Fibroblast of the aortic adventitia (primary cell): ENCODE results near the gene TAF6L. TPM values are rescaled to one million over a fixed set of nuclear protein-coding genes. Genes with fewer than 3 reads are reported as not detected.
A peak's percentile ranks its signal among the peaks of the same experiment; 100 is the strongest.
"Not testable (repeated sequence)": the region's sequence is repeated elsewhere in the genome, so short reads cannot be mapped to it uniquely, and the experiment has no call there.

ENCODE experiments used
- DNase-seq: peaks from one replicate; pipeline ENCODE4 v3.0.0-alpha.2; 2010; ENCODE audit warnings: low read depth
- H3K4me3 ChIP-seq: 2 replicates; pipeline ENCODE4 v1.5.1; 2011; ENCODE audit warnings: low read depth, mild to moderate bottlenecking, control low read depth, low read length, moderate library complexity
- total RNA-seq: library from RNA; depleted of rRNA; stranded (reverse); fragments of >200 nt; gene quantifications from 2 replicates; pipeline ENCODE4 v1.2.3, GENCODE V29; 2012; ENCODE audit warnings: low replicate concordance
- TF ChIP-seq, protein P1 (sequence below): IDR thresholded peaks from 2 replicates; pipeline ENCODE4 v1.5.1; 2011; ENCODE audit warnings: mild to moderate bottlenecking, low read length, control low read depth, inconsistent platforms; ENCODE audit not compliant: insufficient read depth

Gene TAF6L
- total RNA-seq, 1 donor, result 15.6 TPM

DNA sequence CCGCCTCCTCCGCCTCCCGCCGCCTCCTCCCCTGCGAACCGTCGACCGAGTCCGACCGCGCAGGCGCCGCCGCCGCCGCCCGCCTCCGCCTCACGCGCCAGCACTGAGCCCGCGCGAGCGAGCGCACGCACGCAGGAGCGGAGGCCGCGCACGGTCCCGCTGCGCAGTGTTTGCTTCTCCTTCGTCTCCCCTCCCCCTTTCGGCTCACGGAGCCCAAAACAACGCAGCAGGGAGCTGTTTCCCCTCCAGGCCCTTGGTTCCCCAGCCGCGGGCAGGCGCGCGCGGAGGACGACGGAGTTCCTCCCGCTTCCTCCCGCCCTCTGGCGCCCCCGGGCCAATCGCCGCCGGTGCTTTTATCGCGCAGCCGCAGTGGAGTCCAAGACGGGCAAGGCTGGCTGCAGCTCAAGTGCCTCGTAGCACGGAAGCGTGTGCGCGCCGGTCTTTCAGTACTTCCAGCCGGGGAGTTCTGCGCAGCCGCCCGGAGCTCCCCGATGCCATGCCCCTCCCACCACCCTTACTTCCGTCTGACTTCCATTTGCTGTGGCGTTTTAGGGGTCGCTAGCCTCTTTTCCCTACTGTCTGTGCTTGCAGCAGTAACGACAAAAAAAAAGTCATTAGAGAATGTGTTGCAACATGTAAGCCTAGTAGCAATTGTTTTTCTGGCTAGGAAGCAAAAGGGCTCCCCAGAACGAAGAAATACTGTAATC, 43.9 kb upstream of the TAF6L start, which contains the start of gene HNRNPUL2:
Gene HNRNPUL2 (minus strand): TSS at position 293 of the 707 bp plus-strand sequence. CDS start 301 bp downstream, outside the sequence.
- peak within 1 kb of the TSS; percentile 98 for H3K4me3 ChIP-seq
- TF ChIP-seq, protein P1, sequence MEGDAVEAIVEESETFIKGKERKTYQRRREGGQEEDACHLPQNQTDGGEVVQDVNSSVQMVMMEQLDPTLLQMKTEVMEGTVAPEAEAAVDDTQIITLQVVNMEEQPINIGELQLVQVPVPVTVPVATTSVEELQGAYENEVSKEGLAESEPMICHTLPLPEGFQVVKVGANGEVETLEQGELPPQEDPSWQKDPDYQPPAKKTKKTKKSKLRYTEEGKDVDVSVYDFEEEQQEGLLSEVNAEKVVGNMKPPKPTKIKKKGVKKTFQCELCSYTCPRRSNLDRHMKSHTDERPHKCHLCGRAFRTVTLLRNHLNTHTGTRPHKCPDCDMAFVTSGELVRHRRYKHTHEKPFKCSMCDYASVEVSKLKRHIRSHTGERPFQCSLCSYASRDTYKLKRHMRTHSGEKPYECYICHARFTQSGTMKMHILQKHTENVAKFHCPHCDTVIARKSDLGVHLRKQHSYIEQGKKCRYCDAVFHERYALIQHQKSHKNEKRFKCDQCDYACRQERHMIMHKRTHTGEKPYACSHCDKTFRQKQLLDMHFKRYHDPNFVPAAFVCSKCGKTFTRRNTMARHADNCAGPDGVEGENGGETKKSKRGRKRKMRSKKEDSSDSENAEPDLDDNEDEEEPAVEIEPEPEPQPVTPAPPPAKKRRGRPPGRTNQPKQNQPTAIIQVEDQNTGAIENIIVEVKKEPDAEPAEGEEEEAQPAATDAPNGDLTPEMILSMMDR, result no peak
- peak; percentile 99 for DNase-seq

DNA sequence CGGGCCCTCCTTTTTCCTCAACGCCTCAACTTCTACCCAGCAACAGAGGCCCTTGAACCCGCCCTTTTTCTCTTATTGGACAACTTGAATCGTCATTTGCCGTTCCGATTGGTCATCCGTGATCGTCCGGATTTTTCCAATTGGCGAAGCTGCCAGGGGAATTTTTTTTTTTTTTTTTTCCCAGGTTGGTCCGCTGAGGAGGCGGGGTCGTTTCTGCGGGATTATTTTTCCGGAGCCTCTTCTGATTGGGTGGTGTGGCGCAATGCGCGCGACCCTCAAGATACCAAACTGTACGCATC, 43.4 kb upstream of the TAF6L start:
- TF ChIP-seq, protein P1, result no peak
- peak overlapping the region; percentile 98 for H3K4me3 ChIP-seq
- peak; percentile 99 for DNase-seq

GRCh38 chr11:62728171-62728988, 42.8 kb upstream of the TAF6L start, which contains the start of gene TTC9C:
Gene TTC9C (plus strand): TSS chr11:62728486. CDS start chr11:62728849, 363 bp downstream.
- peak; percentile 80 for DNase-seq
- TF ChIP-seq, protein P1, result no peak
- peak within 1 kb of the TSS; percentile 98 for H3K4me3 ChIP-seq

DNA sequence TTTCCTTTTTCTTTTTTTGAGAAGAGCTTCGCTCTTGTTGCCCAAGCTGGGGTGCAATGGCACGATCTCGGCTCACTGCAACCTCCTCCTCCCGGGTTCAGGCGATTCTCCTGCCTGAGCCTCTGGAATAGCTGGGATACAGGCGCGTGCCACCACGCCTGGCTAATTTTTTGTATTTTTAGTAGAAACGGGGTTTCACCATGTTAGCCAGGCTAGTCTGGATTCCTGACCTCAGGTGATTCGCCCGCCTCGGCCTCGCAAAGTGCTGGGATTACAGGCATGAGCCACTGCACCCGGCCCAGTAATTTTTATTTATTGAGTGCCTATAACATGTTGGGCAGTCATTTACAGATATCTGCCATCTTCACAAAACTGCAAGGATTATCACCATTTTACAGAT, 41.1 kb upstream of the TAF6L start:
- peak overlapping the region; percentile 98 for H3K4me3 ChIP-seq
- not testable (repeated sequence) for DNase-seq

- TF ChIP-seq, protein P1, result no peak
- H3K4me3 ChIP-seq, result no peak overlapping the region
- peak; percentile 36 for DNase-seq
These were observed 38.4 kb upstream of the TAF6L start for GRCh38 chr11:62732830-62733229.

DNA sequence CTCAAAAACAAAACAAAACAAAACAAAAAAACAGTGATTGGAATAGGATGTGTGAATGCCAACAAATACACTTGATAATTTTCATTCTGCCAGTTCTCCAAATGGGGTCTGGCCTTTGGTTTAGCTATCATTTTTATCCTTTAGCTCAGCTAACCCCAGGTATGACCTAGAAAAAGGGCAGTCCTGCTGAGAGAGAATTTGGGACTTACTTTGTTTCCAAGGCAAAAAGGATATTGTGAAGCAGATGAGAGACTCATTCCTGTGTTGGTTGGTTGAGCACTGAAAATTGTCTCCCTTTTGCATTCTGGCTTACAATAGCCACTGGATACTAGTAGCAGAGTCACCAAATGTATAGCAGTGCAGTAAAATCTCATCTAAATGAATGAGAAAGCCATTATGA, 34.0 kb upstream of the TAF6L start:
- TF ChIP-seq, protein P1, result no peak
- DNase-seq, result no peak
- no peak overlapping the region for H3K4me3 ChIP-seq

DNA sequence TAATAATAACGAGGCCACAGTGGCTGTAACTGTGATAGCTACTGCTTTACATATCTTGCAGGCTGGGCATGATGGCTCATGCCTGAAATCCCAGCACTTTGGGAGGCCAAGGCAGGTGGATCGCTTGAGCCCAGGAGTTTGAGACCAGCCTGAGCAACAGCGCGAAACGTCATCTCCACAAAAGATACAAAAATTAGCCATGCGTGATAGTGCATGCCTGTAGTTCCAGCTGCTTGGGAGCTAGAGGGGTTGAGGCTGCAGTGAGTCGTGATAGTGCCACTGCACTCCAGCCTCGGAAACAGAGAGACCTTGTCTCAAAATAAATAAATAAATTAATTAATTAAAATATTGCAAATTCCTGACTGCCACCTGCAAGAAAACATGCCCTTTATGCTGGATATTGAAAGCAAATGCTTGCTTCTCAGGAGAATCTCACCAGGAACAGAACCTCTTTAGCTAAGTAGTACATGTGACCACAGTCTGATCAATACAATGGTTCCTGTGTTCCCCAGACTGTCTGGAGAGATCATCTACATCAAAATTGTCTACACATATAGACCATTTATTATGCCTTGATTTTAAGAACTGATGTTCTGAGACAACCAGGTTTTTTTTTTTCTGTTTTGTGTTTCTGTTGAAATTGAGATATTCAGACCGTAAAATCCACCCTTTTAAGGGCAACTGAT, 23.6 kb upstream of the TAF6L start:
- TF ChIP-seq, protein P1, result no peak
- no peak overlapping the region for H3K4me3 ChIP-seq
- no peak for DNase-seq

GRCh38 chr11:62749931-62750330, 21.3 kb upstream of the TAF6L start:
- not testable (repeated sequence) for H3K4me3 ChIP-seq, DNase-seq
